ENCODE data around the gene SCFD2. TPM values are rescaled to one million over a fixed set of nuclear protein-coding genes. Genes with fewer than 3 reads are reported as not detected.

Gene SCFD2
- total and polyA plus RNA-seq, 2 donors (not counting 3 experiments of a cell fraction or from before 2014, with no cell fraction given): 12.3 to 22.8 TPM

DNA sequence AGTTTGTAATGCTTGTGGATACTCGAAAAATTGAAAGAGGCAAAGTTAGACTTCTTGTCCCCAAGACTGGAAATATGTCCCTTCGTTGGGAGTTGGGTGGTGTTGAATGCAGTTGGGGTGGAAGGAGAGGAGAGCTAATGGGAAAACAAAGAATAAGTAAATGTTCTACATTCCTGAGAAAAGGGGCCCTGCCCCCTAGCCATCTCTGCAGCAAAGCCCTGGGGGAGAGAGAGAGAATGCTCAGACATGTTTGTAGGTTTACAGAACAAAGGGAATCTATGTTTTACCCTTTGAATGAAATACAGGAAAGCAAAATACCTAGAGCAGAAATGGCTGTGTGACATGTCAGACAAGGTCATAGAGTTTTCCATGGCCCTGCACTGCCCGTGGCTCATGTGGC, 415.6 kb downstream of the SCFD2 start:
- no peak for FAIRE-seq
- no peak for TF ChIP-seq GATA2 (IDR thresholded peaks at IDR 0.05; ENCODE audit: insufficient read depth, insufficient read length, low read depth, low read length)
- TF ChIP-seq POLR2AphosphoS5 (IDR thresholded peaks at IDR 0.05; ENCODE audit: insufficient read depth, low read depth, low read length): no peak
- TF ChIP-seq MAX (IDR thresholded peaks at IDR 0.05; ENCODE audit: insufficient read depth, insufficient read length): no peak
- TF ChIP-seq CTCF (IDR thresholded peaks at IDR 0.05; ENCODE audit: extremely low read depth in 1 of 2, insufficient read depth in 1 of 2, low read depth in 1 of 2, low read length in 2 of 2): no peak
- TF ChIP-seq FOS (IDR thresholded peaks at IDR 0.05; ENCODE audit: borderline replicate concordance, insufficient read depth, low read length): no peak
- TF ChIP-seq JUN (IDR thresholded peaks at IDR 0.05; ENCODE audit: borderline replicate concordance, insufficient read depth, insufficient read length, low read depth): no peak
- TF ChIP-seq EZH2 (IDR thresholded peaks at IDR 0.05; ENCODE audit: borderline replicate concordance, low read depth, low read length, severe bottlenecking): no peak
- TF ChIP-seq POLR2A (IDR thresholded peaks at IDR 0.05; ENCODE audit: low read depth, low read length): no peak
- intact Hi-C loops (cut with micrococcal nuclease): no loop called here
- H3K9me1 ChIP-seq (replicated peaks; ENCODE audit: control insufficient read depth, extremely low read depth, insufficient read depth, low read length): no peaks in the 10 kb centered on the region
- H3K9me3 ChIP-seq (replicated peaks; ENCODE audit: control insufficient read depth, insufficient read depth, low read length): no peaks in the 10 kb centered on the region
- dilution Hi-C loops (cut with MboI; ENCODE audit: extremely low pct_ligation_motif_present, low sequenced_read_pairs): no loop called here
- ChIA-PET POLR2A (no interaction called here), CTCF (interaction anchor here (1.2 kb wide), 1 partner anchor 11 kb away, joined by 3 read pairs; no protein-coding TSS in a partner anchor)
- peaks cover 12% of the 10 kb centered on the region for H3K4me1 ChIP-seq (ENCODE audit: control insufficient read depth, extremely low read depth, insufficient read depth, low read length)
- H3K27ac ChIP-seq (ENCODE audit: insufficient read depth, low read depth, low read length): no peak overlapping the region
- no peak overlapping the region for H3K4me3 ChIP-seq (replicated peaks in 1 of 3; ENCODE audit: insufficient read depth in 1 of 3, low read depth in 1 of 3, low read length in 3 of 3)
- H3K9ac ChIP-seq (replicated peaks; ENCODE audit: extremely low read depth, insufficient read depth, low read length): no peak overlapping the region
- no peak for DNase-seq (ENCODE audit: low read depth, low spot score)
- BruUV-seq (replicated peaks): no TSS peak
- no peaks in the 10 kb centered on the region for H3K36me3 ChIP-seq (ENCODE audit: control insufficient read depth in 2 of 2, extremely low read depth in 1 of 2, insufficient read depth in 2 of 2, low read length in 2 of 2)
- no peaks in the 10 kb centered on the region for H3K27me3 ChIP-seq (ENCODE audit: control insufficient read depth in 2 of 2, insufficient read depth in 2 of 2, low read length in 2 of 2)
- no peak overlapping the region for H2AFZ ChIP-seq (ENCODE audit: low read depth, low read length)
- H3K79me2 ChIP-seq (ENCODE audit: control insufficient read depth, insufficient read depth, low read length): no peaks in the 10 kb centered on the region
- no peak overlapping the region for H3K4me2 ChIP-seq (ENCODE audit: insufficient read depth, low read length)
- no peaks in the 10 kb centered on the region for H4K20me1 ChIP-seq (replicated peaks; ENCODE audit: control insufficient read depth, extremely low read depth, insufficient read depth, low read length)
